AG04450 (cell line): ENCODE results near the gene PTGFRN. TPM values are rescaled to one million over a fixed set of nuclear protein-coding genes. Genes with fewer than 3 reads are reported as not detected.

Experiments used
- CTCF ChIA-PET: fragments of 300-600, 350-600 bp; formaldehyde crosslinking; extraction: SDS; loops from one replicate; lab custom pipeline; 2022; ENCODE audit warnings: antibody characterized with exemption, inconsistent platforms; lab: Charles Lee
- POLR2A ChIA-PET: fragments of 350-600 bp; formaldehyde crosslinking; extraction: SDS; loops from one replicate; lab custom pipeline; 2021; ENCODE audit warnings: antibody characterized with exemption, inconsistent platforms; lab: Yijun Ruan, JAX
- DNase-seq: peaks from one replicate; pipeline ENCODE4 v3.0.0-alpha.2; 2011; ENCODE audit warnings: low read depth, low spot score
- H3K27ac ChIP-seq: one replicate; pipeline ENCODE4 v1.5.1; 2012; ENCODE audit warnings: low read depth, low read length, control low read depth
- H3K27me3 ChIP-seq: one replicate; pipeline ENCODE4 v1.6.0; 2012; ENCODE audit warnings: low read length; ENCODE audit not compliant: control insufficient read depth, insufficient read depth
- H3K4me3 ChIP-seq: 2 replicates; pipeline ENCODE4 v1.5.1; 2011; ENCODE audit warnings: mild to moderate bottlenecking, low read depth, low read length, control low read depth
- H3K9me3 ChIP-seq: 2 replicates; pipeline ENCODE4 v1.5.1; 2012; ENCODE audit warnings: low read length; ENCODE audit not compliant: control insufficient read depth, insufficient read depth
- CTCF ChIP-seq: IDR thresholded peaks from 2 replicates; pipeline ENCODE4 v1.5.1; 2011; ENCODE audit warnings: low read depth, low read length, control low read depth, inconsistent platforms
- polyA plus RNA-seq: library from polyadenylated mRNA; depleted of rRNA; stranded (reverse); fragments of >200 nt; gene quantifications from 2 replicates; pipeline ENCODE4 v1.2.3, GENCODE V29; 2011

Gene PTGFRN
- polyA plus RNA-seq, 1 experiment = 0.46 TPM

DNA sequence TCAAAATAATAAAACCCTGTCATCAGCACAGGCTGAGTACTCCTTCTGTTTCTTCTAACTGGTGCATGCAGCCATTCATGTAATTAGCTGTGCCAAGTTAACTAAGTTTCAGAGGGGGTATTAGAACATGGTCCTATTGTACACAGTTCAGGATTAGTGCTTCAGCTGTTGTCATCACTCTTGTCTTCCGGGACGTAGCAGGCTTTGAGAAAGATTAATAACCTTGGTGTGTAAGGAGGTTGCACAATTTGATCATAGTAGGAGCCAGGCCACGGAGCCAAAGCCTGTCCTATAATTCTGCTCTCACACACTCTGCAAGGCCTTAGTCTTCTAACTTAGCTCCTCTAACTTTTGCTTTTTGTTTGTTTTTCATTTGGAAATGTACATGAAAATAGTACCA, 44.7 kb downstream of the PTGFRN start:
- H3K27ac ChIP-seq = no peak overlapping the region
- ChIA-PET POLR2A (no interaction called here), CTCF (interaction anchor here (0.6 kb wide), 1 partner anchor 214 kb away, joined by 4 read pairs; no protein-coding TSS in a partner anchor)
- no peak for DNase-seq
- no peak for TF ChIP-seq CTCF
- H3K27me3 ChIP-seq = no peaks in the 10 kb centered on the region
- H3K9me3 ChIP-seq = no peaks in the 10 kb centered on the region
- no peak overlapping the region for H3K4me3 ChIP-seq

GRCh38 chr1:116956378-116956777, 46.7 kb downstream of the PTGFRN start:
- no peak overlapping the region for H3K27ac ChIP-seq
- no peak for DNase-seq
- H3K4me3 ChIP-seq = no peak overlapping the region
- no peaks in the 10 kb centered on the region; the same call in 1 of the 2 replicates for H3K9me3 ChIP-seq
- TF ChIP-seq CTCF = no peak
- ChIA-PET CTCF (no interaction called here), POLR2A (no interaction called here)
- H3K27me3 ChIP-seq = no peaks in the 10 kb centered on the region

DNA sequence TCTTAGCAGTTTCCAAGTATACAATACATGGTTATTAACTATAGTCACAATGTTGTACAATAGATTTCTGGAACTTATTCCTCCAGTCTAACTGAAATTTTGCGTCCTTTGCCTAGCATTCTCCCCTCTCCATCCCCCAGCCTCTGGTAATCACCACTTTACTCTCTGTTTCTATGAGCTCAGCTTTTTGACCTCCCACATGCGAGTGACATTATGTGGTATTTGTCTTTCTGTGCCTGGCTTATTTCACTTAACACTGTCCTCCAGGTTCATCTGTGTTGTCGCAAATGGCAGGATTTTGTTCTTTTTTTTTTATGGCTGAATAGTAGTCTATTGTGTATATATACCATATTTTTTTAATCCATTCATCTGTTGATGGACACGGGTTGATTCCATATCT, 47.9 kb downstream of the PTGFRN start:
- CTCF ChIA-PET = no interaction called here
- no peak for DNase-seq
- no peaks in the 10 kb centered on the region for H3K27me3 ChIP-seq
- H3K9me3 ChIP-seq = no peaks in the 10 kb centered on the region; the same call in 1 of the 2 replicates
- no peak for TF ChIP-seq CTCF
- no peak overlapping the region for H3K27ac ChIP-seq
- POLR2A ChIA-PET = no interaction called here
- no peak overlapping the region for H3K4me3 ChIP-seq

GRCh38 chr1:116958110-116958509, 48.4 kb downstream of the PTGFRN start:
- Histone ChIP-seq H3K27me3 (no peaks in the 10 kb centered on the region), H3K27ac (no peak overlapping the region), H3K9me3 (no peaks in the 10 kb centered on the region; the same call in 1 of the 2 replicates), H3K4me3 (no peak overlapping the region)
- no peak for DNase-seq
- no peak for TF ChIP-seq CTCF
- ChIA-PET CTCF (no interaction called here), POLR2A (no interaction called here)

DNA sequence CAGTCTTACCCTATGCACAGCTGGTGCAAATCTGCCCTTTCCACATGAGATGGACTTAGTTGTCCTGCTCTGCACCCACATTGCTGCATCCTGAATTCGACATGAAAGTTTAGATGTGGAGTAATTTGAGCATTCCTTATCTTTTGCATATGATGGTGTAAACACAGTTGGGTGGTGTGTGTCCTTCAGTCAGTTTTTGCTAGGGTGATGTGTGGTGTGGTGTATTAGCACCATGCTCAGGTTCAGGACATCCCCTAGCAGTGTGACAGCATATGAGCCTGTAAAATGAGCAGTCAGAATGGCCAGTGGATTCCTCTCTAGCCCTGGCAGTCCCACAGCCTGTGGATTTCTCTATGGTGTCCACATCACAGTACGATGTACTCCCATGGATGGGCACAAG, 49.3 kb downstream of the PTGFRN start:
- ChIA-PET POLR2A (no interaction called here), CTCF (no interaction called here)
- no peak for TF ChIP-seq CTCF
- Histone ChIP-seq H3K9me3 (no peaks in the 10 kb centered on the region; the same call in 1 of the 2 replicates), H3K27ac (no peak overlapping the region), H3K4me3 (no peak overlapping the region), H3K27me3 (no peaks in the 10 kb centered on the region)
- no peak for DNase-seq
